ENCODE measurements around the gene TTC29. TPM values are rescaled to one million over a fixed set of nuclear protein-coding genes. Genes with fewer than 3 reads are reported as not detected.

The TTC29 gene
- not detected for total RNA-seq

DNA sequence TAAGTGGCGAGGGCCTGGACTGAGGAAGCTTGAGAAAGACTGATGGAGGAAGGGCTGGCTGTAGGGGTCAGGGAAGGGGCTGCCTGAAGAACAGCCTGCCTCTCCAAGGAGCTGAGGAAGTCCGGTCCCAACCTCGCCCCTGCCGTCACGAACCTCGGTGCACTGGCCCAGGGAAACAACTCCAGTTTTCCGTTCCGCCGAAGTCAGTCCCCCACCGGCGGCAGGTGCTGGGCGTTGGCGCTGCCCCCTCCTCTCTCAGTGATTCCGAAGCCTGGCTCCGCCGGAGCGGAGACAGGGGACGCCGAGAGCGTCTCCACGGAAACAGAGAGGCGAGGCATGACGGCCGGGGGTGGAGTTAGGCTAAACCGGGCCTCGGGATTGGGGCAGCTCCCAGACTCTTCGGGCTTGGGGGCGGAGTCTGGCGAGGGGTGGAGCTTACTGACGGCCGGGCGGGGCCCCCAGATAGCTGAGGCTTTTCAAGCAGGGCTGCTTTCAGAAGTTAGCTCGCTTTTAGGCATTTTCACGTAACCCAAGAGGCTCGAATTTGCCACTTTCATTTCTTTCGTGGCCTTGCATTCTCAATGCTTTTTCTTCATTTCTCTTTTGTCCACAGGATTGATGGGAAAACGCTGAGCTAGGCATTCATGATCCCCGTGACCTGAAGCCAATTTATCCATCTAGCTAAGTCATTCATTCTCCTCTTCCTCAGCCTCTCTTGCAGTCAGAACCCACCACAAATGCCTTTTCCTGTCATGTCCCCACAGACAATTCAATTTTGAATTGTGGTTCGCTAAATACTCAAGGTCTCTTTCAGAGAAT is at the start of gene TTC29:
Gene TTC29, minus strand, starts transcription at position 309 of the 819 bp plus-strand sequence. CDS start 5,969 bp downstream, outside the sequence.
- H3K27me3 Mint-ChIP-seq (ENCODE audit: low read depth) = peaks cover 30% of the 10 kb centered on the region
- H3K4me3 Mint-ChIP-seq = peak within 1 kb of the TSS; percentile 60
- ChIA-PET POLR2A (interaction anchor here (0.7 kb wide), 1 partner anchor 9 kb away, joined by 4 read pairs; no protein-coding TSS in a partner anchor), CTCF (interaction anchor here (1.1 kb wide), 1 partner anchor 152 kb away, joined by 3 read pairs; no protein-coding TSS in a partner anchor)
- H3K36me3 Mint-ChIP-seq (ENCODE audit: low read depth) = no peaks in the 10 kb centered on the region
- peaks cover 16% of the 10 kb centered on the region for H3K4me1 Mint-ChIP-seq (ENCODE audit: low read depth)
- H3K27ac Mint-ChIP-seq = no peak within 1 kb of the TSS
- no peaks in the 10 kb centered on the region for H3K9me3 Mint-ChIP-seq (ENCODE audit: insufficient read depth)
- peak; percentile 89 for DNase-seq
- peak; percentile 100 for ATAC-seq

DNA sequence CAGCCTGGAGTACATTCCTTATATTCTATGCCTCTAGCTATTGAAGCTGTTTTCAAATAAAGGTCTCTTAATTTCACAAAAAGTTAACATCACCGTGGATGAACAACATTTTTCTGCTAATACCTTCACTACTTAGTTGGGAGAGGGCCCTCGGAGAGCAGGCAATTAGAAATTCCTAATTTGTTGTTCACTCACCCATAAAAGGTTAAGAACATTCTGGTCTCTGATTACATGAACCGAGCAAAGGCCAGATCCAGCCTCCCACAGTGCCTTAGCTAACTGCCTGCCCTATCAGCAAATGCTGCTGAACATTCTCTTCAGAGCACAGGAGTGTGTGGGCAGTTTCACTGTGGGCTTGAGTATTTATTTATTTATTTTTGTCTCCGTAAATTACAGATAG is 36.0 kb upstream of the TTC29 start:
- CTCF ChIA-PET = no interaction called here
- Mint-ChIP-seq H3K27me3 (ENCODE audit: low read depth) (no peaks in the 10 kb centered on the region), H3K36me3 (ENCODE audit: low read depth) (no peaks in the 10 kb centered on the region), H3K4me3 (no peak overlapping the region), H3K27ac (no peak overlapping the region), H3K9me3 (ENCODE audit: insufficient read depth) (no peaks in the 10 kb centered on the region), H3K4me1 (ENCODE audit: low read depth) (no peaks in the 10 kb centered on the region)
- POLR2A ChIA-PET = no interaction called here
- DNase-seq (no peak), ATAC-seq (no peak)

DNA sequence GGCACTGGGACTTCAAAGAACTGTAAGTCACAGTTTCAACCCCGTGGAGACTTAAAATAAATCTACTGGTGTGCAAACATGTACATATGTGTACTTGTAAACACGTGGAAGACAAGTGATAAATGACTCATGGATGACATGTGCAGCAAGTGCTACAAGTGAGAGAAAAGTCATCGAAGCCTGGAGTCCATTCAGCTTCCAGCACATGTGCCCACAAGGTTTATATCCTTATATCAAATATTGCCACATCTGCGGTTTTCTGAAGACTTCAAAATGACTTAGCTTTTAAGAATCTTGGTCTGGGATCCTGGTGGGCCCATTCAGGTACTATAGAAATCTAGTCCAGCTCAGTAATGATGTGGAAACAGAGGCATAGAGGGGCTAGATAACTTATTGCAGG is 33.0 kb upstream of the TTC29 start:
- H3K27ac Mint-ChIP-seq = no peak overlapping the region
- H3K4me1 Mint-ChIP-seq (ENCODE audit: low read depth) = no peaks in the 10 kb centered on the region
- H3K27me3 Mint-ChIP-seq (ENCODE audit: low read depth) = no peaks in the 10 kb centered on the region
- POLR2A ChIA-PET = no interaction called here
- H3K4me3 Mint-ChIP-seq = no peak overlapping the region
- ATAC-seq = no peak
- CTCF ChIA-PET = no interaction called here
- no peak for DNase-seq
- H3K36me3 Mint-ChIP-seq (ENCODE audit: low read depth) = no peaks in the 10 kb centered on the region
- H3K9me3 Mint-ChIP-seq (ENCODE audit: insufficient read depth) = no peaks in the 10 kb centered on the region

DNA sequence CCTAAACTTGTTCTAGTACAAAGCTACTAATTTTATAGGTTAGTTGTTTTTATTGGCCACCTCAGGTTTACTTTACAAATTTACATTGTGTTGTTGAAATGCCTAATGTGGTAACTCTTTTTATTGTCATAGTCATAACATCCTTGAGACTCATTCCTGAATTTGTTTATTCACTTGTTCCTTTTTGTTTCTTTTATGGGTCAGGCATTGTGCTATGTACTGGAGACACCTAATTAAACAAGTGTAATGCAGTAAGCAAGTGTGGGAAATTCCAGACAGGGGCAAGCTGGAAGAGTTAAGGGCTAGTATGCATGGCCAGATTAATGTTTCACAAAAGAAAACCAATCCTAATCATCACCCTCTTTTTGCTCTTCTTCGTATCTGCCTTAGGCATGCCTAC is 30.5 kb upstream of the TTC29 start:
- POLR2A ChIA-PET = no interaction called here
- Mint-ChIP-seq H3K27me3 (ENCODE audit: low read depth) (no peaks in the 10 kb centered on the region), H3K36me3 (ENCODE audit: low read depth) (no peaks in the 10 kb centered on the region), H3K4me3 (no peak overlapping the region), H3K9me3 (ENCODE audit: insufficient read depth) (no peaks in the 10 kb centered on the region), H3K4me1 (ENCODE audit: low read depth) (no peaks in the 10 kb centered on the region), H3K27ac (no peak overlapping the region)
- ATAC-seq = no peak
- DNase-seq = no peak
- CTCF ChIA-PET = no interaction called here

DNA sequence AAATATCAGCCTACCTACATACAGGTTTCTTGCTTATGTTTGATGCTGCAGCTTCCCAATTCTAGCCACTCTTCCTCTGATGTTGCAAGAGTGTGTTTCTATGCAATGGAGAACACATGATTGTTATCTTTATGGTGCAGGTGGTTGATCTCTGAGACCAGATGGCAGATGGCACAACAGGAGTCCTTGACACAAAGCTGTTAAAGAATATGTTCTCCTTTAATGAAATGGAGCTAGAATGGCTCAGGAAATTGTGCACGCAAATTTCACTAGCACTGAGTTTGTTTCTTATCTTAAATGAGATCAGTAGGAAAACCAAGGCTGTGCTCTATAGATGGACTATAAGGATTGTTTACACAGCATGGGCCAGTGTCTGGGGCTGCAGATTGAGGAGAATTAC is 29.9 kb upstream of the TTC29 start:
- ChIA-PET CTCF (no interaction called here), POLR2A (interaction anchor here (0.6 kb wide), 1 partner anchor 7 kb away, joined by 3 read pairs; no protein-coding TSS in a partner anchor)
- Mint-ChIP-seq H3K27me3 (ENCODE audit: low read depth) (no peaks in the 10 kb centered on the region), H3K9me3 (ENCODE audit: insufficient read depth) (no peaks in the 10 kb centered on the region), H3K4me3 (no peak overlapping the region), H3K4me1 (ENCODE audit: low read depth) (no peaks in the 10 kb centered on the region), H3K27ac (no peak overlapping the region), H3K36me3 (ENCODE audit: low read depth) (no peaks in the 10 kb centered on the region)
- no peak for DNase-seq
- no peak for ATAC-seq

DNA sequence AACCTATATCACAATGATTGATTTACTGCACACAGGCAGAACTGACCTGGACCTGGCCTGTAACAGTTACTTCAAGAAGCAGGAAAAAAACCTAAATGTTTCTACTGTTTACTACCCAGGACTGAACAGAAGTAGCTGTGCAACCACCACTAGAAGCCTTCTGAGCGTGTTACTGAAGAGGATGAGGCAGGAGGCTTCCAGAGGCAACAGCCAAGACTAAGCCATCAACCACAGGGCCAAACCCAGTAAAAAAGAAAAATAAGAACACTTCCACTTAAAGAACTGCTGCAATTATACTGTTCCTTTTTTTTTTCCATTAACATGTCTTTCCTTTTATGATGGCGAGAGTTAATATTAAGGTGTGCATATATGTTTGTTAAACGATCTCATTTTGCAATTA is 29.4 kb upstream of the TTC29 start:
- Mint-ChIP-seq H3K4me1 (ENCODE audit: low read depth) (no peaks in the 10 kb centered on the region), H3K36me3 (ENCODE audit: low read depth) (no peaks in the 10 kb centered on the region), H3K27ac (no peak overlapping the region), H3K4me3 (no peak overlapping the region), H3K27me3 (ENCODE audit: low read depth) (no peaks in the 10 kb centered on the region), H3K9me3 (ENCODE audit: insufficient read depth) (no peaks in the 10 kb centered on the region)
- no peak for DNase-seq
- CTCF ChIA-PET = no interaction called here
- ATAC-seq = no peak
- POLR2A ChIA-PET = interaction anchor here (0.6 kb wide), 1 partner anchor 8 kb away, joined by 3 read pairs; no protein-coding TSS in a partner anchor

GRCh38 chr4:146972036-146972435 is 26.4 kb upstream of the TTC29 start:
- DNase-seq (no peak), ATAC-seq (no peak)
- no peak overlapping the region for H3K27ac Mint-ChIP-seq
- H3K27me3 Mint-ChIP-seq (ENCODE audit: low read depth) = no peaks in the 10 kb centered on the region
- no peaks in the 10 kb centered on the region for H3K4me1 Mint-ChIP-seq (ENCODE audit: low read depth)
- H3K4me3 Mint-ChIP-seq = no peak overlapping the region
- no peaks in the 10 kb centered on the region for H3K36me3 Mint-ChIP-seq (ENCODE audit: low read depth)
- CTCF ChIA-PET = no interaction called here
- POLR2A ChIA-PET = no interaction called here
- H3K9me3 Mint-ChIP-seq (ENCODE audit: insufficient read depth) = no peaks in the 10 kb centered on the region

DNA sequence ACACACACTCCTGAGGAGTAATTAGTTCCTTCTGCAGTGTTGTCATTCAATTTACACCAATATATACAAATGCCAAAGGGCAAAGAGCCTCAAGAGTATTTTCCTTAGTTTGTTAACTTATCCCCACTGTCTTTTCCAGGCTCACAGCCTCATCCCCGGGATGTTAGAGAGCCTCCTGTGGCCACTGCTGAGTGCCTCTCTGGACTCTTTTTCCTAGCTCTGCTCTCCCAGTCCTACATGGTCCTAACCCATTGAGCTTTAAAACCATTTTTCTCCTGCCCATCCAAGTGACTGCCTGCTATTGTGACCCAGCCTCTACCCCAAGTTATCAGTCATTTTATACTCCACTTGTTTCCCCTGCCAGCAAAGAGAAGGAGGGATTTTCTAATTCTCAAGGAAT is 23.5 kb upstream of the TTC29 start:
- no peaks in the 10 kb centered on the region for H3K27me3 Mint-ChIP-seq (ENCODE audit: low read depth)
- no peak overlapping the region for H3K27ac Mint-ChIP-seq
- no peak for DNase-seq
- ChIA-PET CTCF (no interaction called here), POLR2A (no interaction called here)
- no peaks in the 10 kb centered on the region for H3K9me3 Mint-ChIP-seq (ENCODE audit: insufficient read depth)
- no peaks in the 10 kb centered on the region for H3K36me3 Mint-ChIP-seq (ENCODE audit: low read depth)
- ATAC-seq = no peak
- no peaks in the 10 kb centered on the region for H3K4me1 Mint-ChIP-seq (ENCODE audit: low read depth)
- H3K4me3 Mint-ChIP-seq = no peak overlapping the region

DNA sequence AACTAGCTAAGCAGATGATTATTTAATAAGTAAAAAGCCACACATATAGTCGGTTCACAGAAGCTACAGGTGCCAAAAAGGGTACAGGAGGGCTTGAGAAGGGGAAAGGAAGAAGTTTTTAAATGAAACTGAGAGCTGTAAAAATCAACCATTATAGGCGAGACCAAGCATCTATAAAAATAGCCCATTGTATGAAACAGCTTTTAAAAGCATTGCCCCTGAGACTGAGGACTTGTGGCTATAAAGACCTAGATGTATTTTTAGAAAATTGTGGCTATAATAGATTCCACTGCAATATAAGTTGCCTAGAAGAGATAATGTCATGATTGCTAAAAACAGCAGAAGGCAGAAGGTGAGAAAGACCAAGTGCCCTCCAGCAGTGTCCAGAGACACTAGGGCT is 15.0 kb upstream of the TTC29 start:
- no peaks in the 10 kb centered on the region for H3K36me3 Mint-ChIP-seq (ENCODE audit: low read depth)
- ChIA-PET POLR2A (interaction anchor here (0.6 kb wide), 1 partner anchor 134 kb away, joined by 3 read pairs; no protein-coding TSS in a partner anchor), CTCF (no interaction called here)
- H3K4me1 Mint-ChIP-seq (ENCODE audit: low read depth) = no peaks in the 10 kb centered on the region
- peaks cover 5% of the 10 kb centered on the region for H3K27me3 Mint-ChIP-seq (ENCODE audit: low read depth)
- no peaks in the 10 kb centered on the region for H3K9me3 Mint-ChIP-seq (ENCODE audit: insufficient read depth)
- no peak overlapping the region for H3K27ac Mint-ChIP-seq
- no peak overlapping the region for H3K4me3 Mint-ChIP-seq
- DNase-seq = no peak
- no peak for ATAC-seq

DNA sequence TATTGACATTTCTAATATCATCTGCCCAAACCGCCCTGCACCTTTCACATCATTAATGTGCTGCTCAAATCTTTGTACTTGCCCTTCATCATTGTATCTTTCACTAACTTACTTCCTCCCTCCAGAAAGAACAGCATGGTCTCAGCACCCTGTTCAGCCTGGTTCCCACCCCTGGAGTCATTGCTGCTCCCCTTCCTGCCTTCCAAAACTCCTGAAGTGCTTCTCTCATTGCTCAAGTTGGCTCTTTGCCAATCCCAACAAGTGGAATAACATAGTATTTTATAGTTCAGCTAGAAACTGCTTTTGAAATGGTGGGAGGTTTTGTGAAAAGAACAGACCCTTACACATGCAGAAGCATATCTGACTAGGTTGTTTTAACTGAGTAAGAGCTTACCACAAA is 14.0 kb upstream of the TTC29 start:
- H3K36me3 Mint-ChIP-seq (ENCODE audit: low read depth) = no peaks in the 10 kb centered on the region
- DNase-seq (no peak), ATAC-seq (no peak)
- ChIA-PET POLR2A (no interaction called here), CTCF (no interaction called here)
- no peak overlapping the region for H3K4me3 Mint-ChIP-seq
- H3K9me3 Mint-ChIP-seq (ENCODE audit: insufficient read depth) = no peaks in the 10 kb centered on the region
- peaks cover 9% of the 10 kb centered on the region for H3K27me3 Mint-ChIP-seq (ENCODE audit: low read depth)
- no peaks in the 10 kb centered on the region for H3K4me1 Mint-ChIP-seq (ENCODE audit: low read depth)
- H3K27ac Mint-ChIP-seq = no peak overlapping the region

DNA sequence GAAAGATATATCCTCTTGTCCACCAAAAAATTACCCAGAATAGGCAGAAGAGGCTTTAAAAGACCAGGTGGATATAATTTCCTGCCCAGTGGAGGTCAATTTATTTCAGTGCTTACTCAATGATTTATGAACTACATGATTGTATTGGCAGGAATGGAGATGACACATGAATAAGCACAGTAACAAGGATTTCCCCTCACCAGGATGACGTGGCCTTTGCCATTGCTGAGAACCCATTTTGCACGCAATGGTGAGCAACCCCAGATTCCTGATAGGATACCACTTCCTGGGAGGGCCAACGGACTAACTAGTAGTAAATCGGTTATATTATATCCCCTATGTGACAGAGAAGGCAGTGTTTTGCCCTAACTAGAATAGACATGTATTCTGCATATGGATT is 11.6 kb upstream of the TTC29 start:
- no peaks in the 10 kb centered on the region for H3K4me1 Mint-ChIP-seq (ENCODE audit: low read depth)
- ATAC-seq (no peak), DNase-seq (no peak)
- CTCF ChIA-PET = no interaction called here
- H3K27ac Mint-ChIP-seq = no peak overlapping the region
- no peaks in the 10 kb centered on the region for H3K36me3 Mint-ChIP-seq (ENCODE audit: low read depth)
- no peaks in the 10 kb centered on the region for H3K9me3 Mint-ChIP-seq (ENCODE audit: insufficient read depth)
- no peak overlapping the region for H3K4me3 Mint-ChIP-seq
- H3K27me3 Mint-ChIP-seq (ENCODE audit: low read depth) = peaks cover 12% of the 10 kb centered on the region
- POLR2A ChIA-PET = no interaction called here

GRCh38 chr4:146952896-146953295 is 7.2 kb upstream of the TTC29 start:
- Mint-ChIP-seq H3K4me1 (ENCODE audit: low read depth) (no peaks in the 10 kb centered on the region), H3K36me3 (ENCODE audit: low read depth) (no peaks in the 10 kb centered on the region), H3K27me3 (ENCODE audit: low read depth) (peaks cover 12% of the 10 kb centered on the region), H3K9me3 (ENCODE audit: insufficient read depth) (no peaks in the 10 kb centered on the region), H3K27ac (no peak overlapping the region), H3K4me3 (no peak overlapping the region)
- DNase-seq (no peak), ATAC-seq (no peak)
- ChIA-PET POLR2A (no interaction called here), CTCF (no interaction called here)

DNA sequence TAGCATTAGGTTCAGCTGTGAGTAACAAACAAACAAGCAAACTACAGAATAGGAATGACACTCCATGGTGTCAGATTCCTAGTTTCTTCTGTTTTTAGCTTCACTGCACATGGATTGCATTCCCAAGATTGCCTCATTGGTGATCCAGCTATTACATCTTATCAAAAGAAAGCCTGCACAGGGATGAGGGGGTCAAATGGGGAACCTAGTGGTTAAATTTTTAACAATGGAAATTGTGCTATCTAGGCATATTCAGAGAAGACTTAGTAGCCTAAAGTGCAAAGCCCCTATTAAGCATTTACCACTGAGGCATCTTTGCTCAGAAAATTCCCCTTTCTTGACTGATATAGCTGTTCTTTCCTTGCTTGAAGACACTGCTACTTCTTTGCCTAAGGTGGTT is 3.9 kb upstream of the TTC29 start:
- POLR2A ChIA-PET = no interaction called here
- ATAC-seq (no peak), DNase-seq (no peak)
- Mint-ChIP-seq H3K27me3 (ENCODE audit: low read depth) (peaks cover 20% of the 10 kb centered on the region), H3K4me1 (ENCODE audit: low read depth) (peaks cover 16% of the 10 kb centered on the region), H3K36me3 (ENCODE audit: low read depth) (no peaks in the 10 kb centered on the region), H3K4me3 (no peak overlapping the region), H3K27ac (no peak overlapping the region), H3K9me3 (ENCODE audit: insufficient read depth) (no peaks in the 10 kb centered on the region)
- CTCF ChIA-PET = no interaction called here
